NCI-H2107 treated with DMSO at 0.1 percent for 48 hours (cell line): Measurements from ENCODE around the gene S100A11.

Experiments used
- DNase-seq: peaks from one replicate; lab custom pipeline; 2025; ENCODE audit not compliant: unreplicated experiment; lab: John Stamatoyannopoulos, UW

The S100A11 gene

GRCh38 chr1:151985768-151986167, 51.0 kb downstream of the S100A11 start:
- no peak for DNase-seq

DNA sequence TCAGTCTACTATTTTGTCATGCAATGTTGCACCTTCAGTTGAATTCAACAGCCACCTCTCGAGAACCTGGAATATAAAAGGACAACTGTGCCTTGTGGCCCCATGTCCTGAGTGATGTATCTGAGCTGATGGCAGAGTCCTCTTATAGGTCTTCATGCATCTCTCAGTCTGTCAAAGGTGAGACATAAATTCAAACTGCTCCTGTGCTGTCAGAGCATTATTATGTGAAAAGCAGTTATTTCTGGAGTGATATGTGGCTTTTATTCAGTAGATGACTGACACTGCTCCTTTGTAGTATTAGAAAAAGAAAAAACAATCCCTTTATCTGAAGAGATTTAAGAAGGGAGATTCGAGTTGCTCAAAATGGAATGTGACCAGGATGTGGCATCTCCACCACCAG, 51.5 kb downstream of the S100A11 start:
- no peak for DNase-seq

GRCh38 chr1:151984313-151984956, 52.4 kb downstream of the S100A11 start:
- no peak for DNase-seq
